BLaER1 (cell line): ENCODE data around the gene COPS8.

Experiments
- H3K27ac ChIP-seq: shearing (Covaris generic); formaldehyde crosslinking; 2 replicates; pipeline ENCODE4 v1.8.1; 2022
- H3K27me3 ChIP-seq: shearing (Covaris generic); formaldehyde crosslinking; 2 replicates; pipeline ENCODE4 v1.8.1; 2022
- H3K36me3 ChIP-seq: shearing (Covaris generic); formaldehyde crosslinking; 2 replicates; pipeline ENCODE4 v1.8.1; 2022
- H3K4me1 ChIP-seq: shearing (Covaris generic); formaldehyde crosslinking; 2 replicates; pipeline ENCODE4 v1.8.1; 2022
- H3K4me2 ChIP-seq: shearing (Covaris generic); formaldehyde crosslinking; 2 replicates; pipeline ENCODE4 v1.8.1; 2022
- H3K4me3 ChIP-seq: shearing (Covaris generic); formaldehyde crosslinking; 2 replicates; pipeline ENCODE4 v1.8.1; 2022
- H3K9ac ChIP-seq: shearing (Covaris generic); formaldehyde crosslinking; 2 replicates; pipeline ENCODE4 v1.8.1; 2022
- H3K9me3 ChIP-seq: shearing (Covaris generic); formaldehyde crosslinking; 2 replicates; pipeline ENCODE4 v1.8.1; 2022
- H4K20me1 ChIP-seq: shearing (Covaris generic); formaldehyde crosslinking; 2 replicates; pipeline ENCODE4 v1.8.1; 2022
- Cebpa-rat ChIP-seq: shearing (Covaris generic); IDR thresholded peaks from 2 replicates; pipeline ENCODE4 v1.8.1; 2022

COPS8 gene

DNA sequence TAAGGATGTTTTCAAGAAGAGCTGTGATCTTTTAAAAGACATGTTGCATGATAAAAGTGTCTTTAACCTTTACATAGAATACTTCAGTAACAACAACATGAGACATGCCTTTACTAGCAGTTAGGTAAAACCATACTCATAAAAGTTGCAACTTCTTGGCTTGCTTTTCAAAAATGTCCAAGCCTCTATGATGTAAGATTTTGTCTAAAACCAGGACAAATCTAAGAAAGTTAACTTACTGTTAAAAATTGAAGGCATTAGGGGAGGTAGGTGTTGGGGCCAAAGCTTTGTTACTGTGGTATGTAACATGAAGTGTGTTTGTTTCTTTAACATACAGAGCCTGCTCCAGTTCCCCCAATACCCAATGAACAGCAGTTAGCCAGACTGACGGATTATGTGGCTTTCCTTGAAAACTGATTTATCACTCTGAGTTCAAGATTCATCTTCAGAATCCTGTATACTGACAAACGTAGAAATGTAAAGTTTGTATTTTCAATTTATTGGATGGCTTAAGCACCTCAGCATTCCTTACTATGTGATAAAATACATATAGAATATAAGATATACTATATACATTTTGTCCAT lies 11.7 kb downstream of the COPS8 start:
- Histone ChIP-seq H3K36me3 (peaks cover 76% of the 10 kb centered on the region), H3K4me2 (no peak overlapping the region)

DNA sequence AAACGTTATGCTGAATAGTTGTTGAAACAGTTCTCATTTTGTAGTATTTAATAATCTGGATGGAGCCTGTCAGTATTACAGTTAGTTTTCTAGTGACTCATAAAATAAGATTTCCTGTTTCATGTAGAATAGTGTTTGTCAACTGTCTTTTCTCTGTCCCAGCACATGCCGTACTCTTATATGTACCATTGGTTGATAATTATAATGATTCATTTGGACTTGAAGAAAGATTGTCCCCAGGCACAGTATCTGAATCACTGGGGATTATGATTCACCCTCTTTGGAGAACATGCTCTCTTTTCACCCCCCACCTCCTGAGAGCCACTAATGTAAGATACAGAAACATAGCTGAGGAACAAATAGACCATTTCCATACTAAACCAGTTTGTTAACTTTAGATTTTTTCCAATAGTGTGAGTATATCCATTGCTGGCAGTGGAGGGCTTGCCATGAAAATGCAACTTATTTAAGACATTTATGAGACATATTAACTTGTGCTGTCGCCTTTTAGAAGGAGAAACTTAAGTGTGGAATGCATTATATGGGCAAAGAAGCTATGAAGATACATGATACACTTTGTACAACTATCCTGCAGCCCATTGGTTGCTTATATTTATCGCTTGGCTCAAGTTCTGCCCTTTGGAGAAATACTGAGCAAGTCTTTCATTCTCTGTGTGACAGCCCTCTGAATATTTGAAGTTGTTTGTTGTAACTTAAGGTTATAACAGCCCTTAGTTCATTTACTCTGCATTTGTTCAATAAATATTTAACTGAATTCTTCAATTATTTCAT lies 12.4 kb downstream of the COPS8 start:
- H4K20me1 ChIP-seq: peaks cover 14% of the 10 kb centered on the region

More for the DNA sequence above, 11.7 kb downstream of the COPS8 start:
- no peaks in the 10 kb centered on the region for H3K27me3 ChIP-seq
- TF ChIP-seq Cebpa-rat: no peak
- no peak overlapping the region for H3K27ac ChIP-seq
- no peak overlapping the region for H3K4me3 ChIP-seq
- H3K9me3 ChIP-seq: no peaks in the 10 kb centered on the region
- H3K4me1 ChIP-seq: peaks cover 20% of the 10 kb centered on the region
- H3K9ac ChIP-seq: no peak overlapping the region
- peaks cover 21% of the 10 kb centered on the region for H4K20me1 ChIP-seq

GRCh38 chr2:237099804-237100203 lies 14.1 kb downstream of the COPS8 start:
- no peaks in the 10 kb centered on the region for H3K27me3 ChIP-seq
- no peak overlapping the region for H3K4me2 ChIP-seq
- no peaks in the 10 kb centered on the region for H4K20me1 ChIP-seq
- H3K27ac ChIP-seq: no peak overlapping the region
- H3K36me3 ChIP-seq: peaks cover 75% of the 10 kb centered on the region
- H3K9me3 ChIP-seq: no peaks in the 10 kb centered on the region
- no peaks in the 10 kb centered on the region for H3K4me1 ChIP-seq
- TF ChIP-seq Cebpa-rat: no peak
- H3K4me3 ChIP-seq: no peak overlapping the region
- H3K9ac ChIP-seq: no peak overlapping the region

More for the DNA sequence above, 12.4 kb downstream of the COPS8 start:
- H3K27ac ChIP-seq: no peak overlapping the region
- TF ChIP-seq Cebpa-rat: no peak
- H3K4me1 ChIP-seq: peaks cover 13% of the 10 kb centered on the region
- H3K4me3 ChIP-seq: no peak overlapping the region
- H3K36me3 ChIP-seq: peaks cover 77% of the 10 kb centered on the region
- H3K9ac ChIP-seq: no peak overlapping the region
- H3K4me2 ChIP-seq: no peak overlapping the region
- H3K9me3 ChIP-seq: no peaks in the 10 kb centered on the region
- no peaks in the 10 kb centered on the region for H3K27me3 ChIP-seq

- H3K27me3 ChIP-seq: no peaks in the 10 kb centered on the region
- TF ChIP-seq Cebpa-rat: no peak
- H3K4me2 ChIP-seq: no peak overlapping the region
- H3K4me1 ChIP-seq: no peaks in the 10 kb centered on the region
- no peaks in the 10 kb centered on the region for H3K9me3 ChIP-seq
- no peak overlapping the region for H3K27ac ChIP-seq
- no peak overlapping the region for H3K9ac ChIP-seq
- H3K4me3 ChIP-seq: no peak overlapping the region
- no peaks in the 10 kb centered on the region for H4K20me1 ChIP-seq
- peaks cover 59% of the 10 kb centered on the region for H3K36me3 ChIP-seq
Observed at GRCh38 chr2:237101118-237101979, 15.7 kb downstream of the COPS8 start.

GRCh38 chr2:237102428-237102827 lies 16.7 kb downstream of the COPS8 start:
- Histone ChIP-seq H3K27me3 (no peaks in the 10 kb centered on the region), H3K4me3 (no peak overlapping the region), H3K9me3 (no peaks in the 10 kb centered on the region), H3K4me1 (no peaks in the 10 kb centered on the region), H4K20me1 (no peaks in the 10 kb centered on the region), H3K27ac (no peak overlapping the region), H3K9ac (no peak overlapping the region), H3K4me2 (no peak overlapping the region), H3K36me3 (peaks cover 49% of the 10 kb centered on the region)
- no peak for TF ChIP-seq Cebpa-rat

DNA sequence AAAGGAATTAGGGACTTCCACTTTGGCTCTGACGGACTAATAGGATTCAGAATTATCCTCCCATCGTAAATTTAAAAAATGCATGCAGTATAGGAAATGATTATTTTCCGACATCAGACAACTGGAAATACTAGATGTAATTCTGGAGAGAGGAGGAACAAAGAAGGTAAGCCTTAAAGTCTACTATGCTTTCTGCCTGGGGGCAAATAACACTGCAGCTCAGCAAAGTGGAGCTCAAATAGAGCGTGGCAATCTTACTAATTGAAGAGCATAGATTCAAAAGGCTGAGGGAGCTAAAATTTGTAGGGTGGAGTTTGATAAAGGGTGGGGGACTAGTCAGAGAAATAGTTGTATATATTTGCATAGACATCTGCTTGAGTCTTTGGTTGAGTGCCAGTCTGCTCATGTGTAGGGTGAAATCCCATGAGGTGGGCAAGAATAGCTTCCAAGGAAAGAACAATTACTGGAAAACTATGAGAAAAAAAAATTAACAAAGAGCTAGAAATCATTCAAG lies 23.8 kb downstream of the COPS8 start:
- H3K4me2 ChIP-seq: no peak overlapping the region; the same call in 1 of the 2 replicates
- no peak overlapping the region for H3K4me3 ChIP-seq
- H3K36me3 ChIP-seq: no peaks in the 10 kb centered on the region
- H3K4me1 ChIP-seq: peaks cover 7% of the 10 kb centered on the region; the same call in 1 of the 2 replicates
- H3K27ac ChIP-seq: no peak overlapping the region
- H4K20me1 ChIP-seq: no peaks in the 10 kb centered on the region
- 0 out of 2 replicates have a peak, but pooled peaks cover 5% of the 10 kb centered on the region for H3K9me3 ChIP-seq
- TF ChIP-seq Cebpa-rat: no peak
- H3K27me3 ChIP-seq: no peaks in the 10 kb centered on the region
- H3K9ac ChIP-seq: no peak overlapping the region

- TF ChIP-seq Cebpa-rat: no peak
- no peaks in the 10 kb centered on the region for H3K27me3 ChIP-seq
- peaks cover 10% of the 10 kb centered on the region; the same call in 1 of the 2 replicates for H3K4me1 ChIP-seq
- no peak overlapping the region for H3K27ac ChIP-seq
- H4K20me1 ChIP-seq: no peaks in the 10 kb centered on the region
- H3K4me2 ChIP-seq: no peak overlapping the region
- H3K4me3 ChIP-seq: no peak overlapping the region
- H3K9ac ChIP-seq: no peak overlapping the region
- 0 out of 2 replicates have a peak, but pooled peaks cover 5% of the 10 kb centered on the region for H3K9me3 ChIP-seq
- no peaks in the 10 kb centered on the region for H3K36me3 ChIP-seq
Observed at GRCh38 chr2:237113026-237113795, 27.5 kb downstream of the COPS8 start.

DNA sequence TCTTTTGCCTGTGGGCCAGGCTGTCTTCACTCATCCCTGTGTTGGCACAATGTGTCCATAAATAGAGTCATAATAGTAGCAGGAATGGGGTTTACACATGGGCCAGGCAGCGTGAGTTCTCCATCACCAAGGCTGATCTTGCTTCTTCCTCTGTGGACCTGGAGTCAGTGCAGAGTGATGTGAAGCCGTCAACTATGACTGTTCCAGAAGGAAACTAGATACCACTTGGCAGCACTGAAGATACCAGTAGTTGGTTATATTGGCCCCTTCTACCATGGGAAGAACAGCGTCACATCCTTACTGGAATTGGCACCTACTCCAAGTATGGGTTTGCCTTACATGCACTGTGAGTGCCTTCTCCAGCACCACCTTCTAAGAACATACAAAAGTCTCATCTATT lies 30.2 kb downstream of the COPS8 start:
- no peak overlapping the region for H3K9ac ChIP-seq
- H3K9me3 ChIP-seq: no peaks in the 10 kb centered on the region
- H3K36me3 ChIP-seq: no peaks in the 10 kb centered on the region
- H3K27ac ChIP-seq: no peak overlapping the region
- H4K20me1 ChIP-seq: no peaks in the 10 kb centered on the region
- TF ChIP-seq Cebpa-rat: no peak
- H3K4me2 ChIP-seq: no peak overlapping the region
- no peaks in the 10 kb centered on the region for H3K27me3 ChIP-seq
- H3K4me3 ChIP-seq: no peak overlapping the region
- peaks cover 6% of the 10 kb centered on the region; the same call in 1 of the 2 replicates for H3K4me1 ChIP-seq

- H3K9ac ChIP-seq: no peak overlapping the region
- no peaks in the 10 kb centered on the region for H3K36me3 ChIP-seq
- no peaks in the 10 kb centered on the region for H3K9me3 ChIP-seq
- H3K27ac ChIP-seq: no peak overlapping the region
- TF ChIP-seq Cebpa-rat: no peak
- no peak overlapping the region for H3K4me2 ChIP-seq
- no peaks in the 10 kb centered on the region for H4K20me1 ChIP-seq
- H3K4me3 ChIP-seq: no peak overlapping the region
- peaks cover 6% of the 10 kb centered on the region; the same call in 1 of the 2 replicates for H3K4me1 ChIP-seq
- H3K27me3 ChIP-seq: no peaks in the 10 kb centered on the region
Observed at GRCh38 chr2:237116431-237116830, 30.7 kb downstream of the COPS8 start.
